HCT116 (cell line): Measurements from ENCODE around the gene FITM1. TPM values are rescaled to one million over a fixed set of nuclear protein-coding genes. Genes with fewer than 3 reads are reported as not detected.
A peak's percentile ranks its signal among the peaks of the same experiment; 100 is the strongest.

Experiments
- ATAC-seq: fragments of 200-7000 bp; cut with Tn5 transposase; 2 replicates; pipeline ENCODE4 v1.9.1; 2020; ENCODE audit warnings: mild to moderate bottlenecking, moderate library complexity
- Bru-seq: library from RNA; stranded (reverse); fragments of 400-500 nt; gene quantifications from one replicate; lab custom pipeline; 2021; lab: Mats Ljungman, UMichigan
- BruChase-seq, 2 experiments: library from RNA; stranded (reverse); fragments of 400-500 nt; gene quantifications; one replicate each; lab custom pipeline; 2021; lab: Mats Ljungman, UMichigan
- BruUV-seq: library from RNA; stranded (reverse); fragments of 400-500 nt; replicated peaks from 2 replicates; lab custom pipeline; 2021; lab: Mats Ljungman, UMichigan
- CTCF ChIA-PET: fragments of 300-600 bp; sonication (Branson Sonifier 250); formaldehyde crosslinking; loops from one replicate; lab custom pipeline; 2021; ENCODE audit warnings: antibody characterized with exemption; lab: Charles Lee
- POLR2A ChIA-PET: fragments of 300-600, 350-600 bp; sonication (Branson Sonifier 250); formaldehyde crosslinking; loops from one replicate; lab custom pipeline; 2021; ENCODE audit warnings: antibody characterized with exemption; lab: Charles Lee
- RAD21 ChIA-PET, 2 experiments: fragments of 300-600 bp; sonication (Branson Sonifier 250); formaldehyde crosslinking; loops; one replicate each; lab custom pipeline; 2023; ENCODE audit warnings: low total read pairs in 2 of 2; ENCODE audit not compliant: uncharacterized antibody in 2 of 2, unreplicated experiment in 2 of 2, low non-redundant PET in 1 of 2; lab: Charles Lee
- DNase-seq: peaks from one replicate; pipeline ENCODE4 v3.0.0-alpha.2; 2010; ENCODE audit warnings: low read depth, low spot score
- H2AFZ ChIP-seq: fragments of 200-600 bp; shearing (Covaris generic), sonication (generic); 2 replicates; pipeline ENCODE4 v1.6.1; 2017; ENCODE audit warnings: low read depth, mixed run types, mixed read lengths, antibody characterized with exemption, low read length; ENCODE audit not compliant: poor library complexity, severe bottlenecking
- H3K27ac ChIP-seq: 2 replicates; pipeline ENCODE4 v1.5.1; 2012; ENCODE audit warnings: low read depth, low read length
- H3K27me3 ChIP-seq: fragments of 200-600 bp; sonication (generic); 2 replicates; pipeline ENCODE4 v1.6.1; 2016; ENCODE audit warnings: mixed run types, low read length, mixed read lengths; ENCODE audit not compliant: insufficient read depth
- H3K36me3 ChIP-seq, 2 experiments: fragments of 200-500 bp in 1 of 2; fragments of 200-600 bp in 1 of 2; sonication (Bioruptor generic) in 1 of 2; sonication (generic) in 1 of 2; 2 replicates each; pipeline versions ENCODE4 v1.5.1 to v1.6.1; 2014 to 2016; ENCODE audit warnings: low read length in 2 of 2, inconsistent platforms in 1 of 2, mixed read lengths in 1 of 2, mixed run types in 1 of 2; ENCODE audit not compliant: insufficient read depth in 2 of 2, control insufficient read depth in 1 of 2
- H3K4me1 ChIP-seq, 2 experiments: fragments of 200-600 bp in 1 of 2; sonication (generic) in 1 of 2; 2 replicates each; pipeline versions ENCODE4 v1.5.1 to v1.6.1; 2012 to 2017; ENCODE audit warnings: low read length in 2 of 2, inconsistent platforms in 1 of 2, mild to moderate bottlenecking in 1 of 2, mixed read lengths in 1 of 2, mixed run types in 1 of 2, moderate library complexity in 1 of 2; ENCODE audit not compliant: insufficient read depth in 2 of 2, control insufficient read depth in 1 of 2
- H3K4me2 ChIP-seq: fragments of 200-600 bp; sonication (generic); 2 replicates; pipeline ENCODE4 v1.6.1; 2017; ENCODE audit warnings: mixed run types, low read length, mixed read lengths
- H3K4me3 ChIP-seq, 2 experiments: fragments of 200-600 bp in 1 of 2; sonication (generic) in 1 of 2; replicated peaks in 1 of 2; 2 replicates each; pipeline ENCODE4 v1.5.1; 2011 to 2016; ENCODE audit warnings: low read length in 2 of 2, control low read depth in 1 of 2, low read depth in 1 of 2, mild to moderate bottlenecking in 1 of 2, mixed read lengths in 1 of 2, mixed run types in 1 of 2
- H3K79me2 ChIP-seq: fragments of 200-600 bp; sonication (generic); 2 replicates; pipeline ENCODE4 v1.6.1; 2017; ENCODE audit warnings: mild to moderate bottlenecking, mixed run types, low read length, moderate library complexity, mixed read lengths; ENCODE audit not compliant: insufficient read depth
- H3K9ac ChIP-seq: fragments of 200-600 bp; sonication (generic); 2 replicates; pipeline ENCODE4 v1.6.1; 2016; ENCODE audit warnings: low read length, mixed read lengths
- H3K9me2 ChIP-seq: fragments of 200-600 bp; sonication (generic), shearing (Covaris generic); 2 replicates; pipeline ENCODE4 v1.6.1; 2017; ENCODE audit warnings: mixed run types, mild to moderate bottlenecking, moderate library complexity; ENCODE audit not compliant: insufficient read depth
- H3K9me3 ChIP-seq, 2 experiments: fragments of 200-500 bp in 1 of 2; fragments of 200-600 bp in 1 of 2; sonication (Bioruptor generic) in 1 of 2; sonication (generic) in 1 of 2; 2 replicates each; pipeline ENCODE4 v1.6.1; 2014 to 2017; ENCODE audit warnings: low read length in 2 of 2, mixed read lengths in 2 of 2, inconsistent platforms in 1 of 2, low read depth in 1 of 2, mild to moderate bottlenecking in 1 of 2, mixed run types in 1 of 2, moderate library complexity in 1 of 2; ENCODE audit not compliant: control insufficient read depth in 1 of 2, insufficient read depth in 1 of 2
- H4K20me1 ChIP-seq: fragments of 200-600 bp; sonication (generic), shearing (Covaris generic); 2 replicates; pipeline ENCODE4 v1.6.1; 2017; ENCODE audit warnings: mixed run types, mild to moderate bottlenecking, moderate library complexity; ENCODE audit not compliant: insufficient read depth
- CBX3 ChIP-seq: IDR thresholded peaks from 2 replicates; pipeline ENCODE4 v1.6.1; 2012; ENCODE audit warnings: low read depth
- CEBPB ChIP-seq: IDR thresholded peaks from 2 replicates; pipeline ENCODE4 v1.6.1; 2012; ENCODE audit warnings: low read depth
- ELF1 ChIP-seq: IDR thresholded peaks from 2 replicates; pipeline ENCODE4 v1.6.1; 2012; ENCODE audit warnings: low read depth, borderline replicate concordance
- EZH2 ChIP-seq: fragments of 200-600 bp; sonication (generic); IDR thresholded peaks from 2 replicates; pipeline ENCODE4 v1.6.1; 2017; ENCODE audit warnings: antibody characterized with exemption, mixed run types
- EZH2phosphoT487 ChIP-seq: fragments of 200-600 bp; IDR thresholded peaks from 2 replicates; pipeline ENCODE4 v1.6.1; 2018; ENCODE audit warnings: antibody characterized with exemption, borderline replicate concordance
- FOSL1 ChIP-seq: IDR thresholded peaks from 2 replicates; pipeline ENCODE4 v1.6.1; 2012; ENCODE audit warnings: low read depth
- POLR2AphosphoS5 ChIP-seq: IDR thresholded peaks from 2 replicates; pipeline ENCODE4 v1.6.1; 2011; ENCODE audit warnings: mild to moderate bottlenecking, low read depth, low read length, moderate library complexity
- SP1 ChIP-seq: IDR thresholded peaks from 2 replicates; pipeline ENCODE4 v1.6.1; 2012; ENCODE audit warnings: low read depth
- SRF ChIP-seq: IDR thresholded peaks from 2 replicates; pipeline ENCODE4 v1.6.1; 2012; ENCODE audit warnings: low read depth
- intact Hi-C: fragments of 100-400 bp; cut with micrococcal nuclease; formaldehyde crosslinking; loops from 2 replicates; pipeline ENCODE4 v1.10.0; 2022
- long read RNA-seq: library from polyadenylated mRNA; unstranded; transcript quantifications from one replicate; pipeline ENCODE4 v2.0.0, GENCODE V29; 2021; ENCODE audit not compliant: unreplicated experiment
- polyA plus RNA-seq: library from polyadenylated mRNA; unstranded; fragments of >200 nt; gene quantifications from 2 replicates; pipeline ENCODE4 v1.2.1, GENCODE V29; 2012; ENCODE audit warnings: missing spikeins
- total RNA-seq: library from RNA; stranded (reverse); gene quantifications from one replicate; pipeline ENCODE4 v1.2.1, GENCODE V29; 2021; ENCODE audit not compliant: unreplicated experiment
- TF ChIP-seq, protein P1 (sequence below): IDR thresholded peaks from 2 replicates; pipeline ENCODE4 v1.6.1; 2012
- TF ChIP-seq, protein P2 (sequence below): IDR thresholded peaks from 2 replicates; pipeline ENCODE4 v1.6.1; 2012
- TF ChIP-seq, protein P3 (sequence below): IDR thresholded peaks from 2 replicates; pipeline ENCODE4 v1.6.1; 2011; ENCODE audit warnings: mild to moderate bottlenecking, low read length, moderate library complexity; ENCODE audit not compliant: insufficient replicate concordance; ENCODE audit errors: extremely low read depth

Gene FITM1, protein sequence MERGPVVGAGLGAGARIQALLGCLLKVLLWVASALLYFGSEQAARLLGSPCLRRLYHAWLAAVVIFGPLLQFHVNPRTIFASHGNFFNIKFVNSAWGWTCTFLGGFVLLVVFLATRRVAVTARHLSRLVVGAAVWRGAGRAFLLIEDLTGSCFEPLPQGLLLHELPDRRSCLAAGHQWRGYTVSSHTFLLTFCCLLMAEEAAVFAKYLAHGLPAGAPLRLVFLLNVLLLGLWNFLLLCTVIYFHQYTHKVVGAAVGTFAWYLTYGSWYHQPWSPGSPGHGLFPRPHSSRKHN
- total RNA-seq: 0.81 TPM
- 0.26 and 0.62 TPM in 2 replicates for polyA plus RNA-seq
- percentile 34 among the genes with signal in this experiment for Bru-seq, nascent RNA
- BruChase-seq, experiment 1, labeled RNA remaining after a 6-hour chase: percentile 23 among the genes with signal in this experiment
- percentile 39 among the genes with signal in this experiment for BruChase-seq, experiment 2, labeled RNA remaining after a 2-hour chase
- long read RNA-seq, partial matches to known transcripts: 0 of 2 reads
- long read RNA-seq, other reads (novel, unspliced or antisense): 0 of 2 reads

DNA sequence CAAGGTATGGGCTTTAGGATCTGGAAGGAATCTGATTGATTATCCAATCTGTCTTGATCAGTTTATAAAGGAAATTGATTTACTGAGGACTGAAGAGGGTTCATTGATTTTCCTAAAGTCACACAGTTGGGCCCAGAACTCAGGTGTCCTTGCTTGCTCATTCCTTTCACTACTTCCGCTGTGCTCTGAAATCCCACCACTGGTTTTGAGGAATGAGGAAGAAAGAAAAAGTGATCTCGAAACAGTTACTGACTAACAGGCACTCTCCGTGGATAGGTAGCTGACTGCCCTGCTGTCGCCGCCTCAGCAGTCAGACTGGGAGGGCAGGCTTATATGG, at the start of gene FITM1:
TSS of gene FITM1 (plus strand) at position 280 of the 337 bp plus-strand sequence. CDS start 905 bp downstream, outside the sequence.
- POLR2A ChIA-PET: interaction anchor here (1.2 to 3.0 kb wide), 2 partner anchors 16 to 36 kb away, joined by 3 to 8 read pairs; partner anchors contain the start of genes DCAF11, NRL and PCK2
- TF ChIP-seq, protein P1, sequence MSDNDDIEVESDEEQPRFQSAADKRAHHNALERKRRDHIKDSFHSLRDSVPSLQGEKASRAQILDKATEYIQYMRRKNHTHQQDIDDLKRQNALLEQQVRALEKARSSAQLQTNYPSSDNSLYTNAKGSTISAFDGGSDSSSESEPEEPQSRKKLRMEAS: no peak
- no peak for DNase-seq
- no peaks in the 10 kb centered on the region for H3K9me2 ChIP-seq
- no peaks in the 10 kb centered on the region for H3K9me3 ChIP-seq
- H3K79me2 ChIP-seq: no peaks in the 10 kb centered on the region
- H3K9ac ChIP-seq: no peak within 1 kb of the TSS
- H2AFZ ChIP-seq: no peak within 1 kb of the TSS
- CTCF ChIA-PET: interaction anchor here (1.2 kb wide), 1 partner anchor 22 kb away, joined by 3 read pairs; no protein-coding TSS in a partner anchor
- H3K4me2 ChIP-seq: no peak within 1 kb of the TSS
- no TSS peak for BruUV-seq
- H3K27me3 ChIP-seq: no peaks in the 10 kb centered on the region
- no peak within 1 kb of the TSS for H3K27ac ChIP-seq
- no peak within 1 kb of the TSS for H3K4me3 ChIP-seq
- H3K36me3 ChIP-seq: no peaks in the 10 kb centered on the region
- intact Hi-C loops: no loop called here
- no peak for ATAC-seq
- RAD21 ChIA-PET: no interaction called here
- H3K4me1 ChIP-seq: peaks cover 4% of the 10 kb centered on the region in 2 experiments; a peak in 3 of 4 replicates
- no peaks in the 10 kb centered on the region for H4K20me1 ChIP-seq

DNA sequence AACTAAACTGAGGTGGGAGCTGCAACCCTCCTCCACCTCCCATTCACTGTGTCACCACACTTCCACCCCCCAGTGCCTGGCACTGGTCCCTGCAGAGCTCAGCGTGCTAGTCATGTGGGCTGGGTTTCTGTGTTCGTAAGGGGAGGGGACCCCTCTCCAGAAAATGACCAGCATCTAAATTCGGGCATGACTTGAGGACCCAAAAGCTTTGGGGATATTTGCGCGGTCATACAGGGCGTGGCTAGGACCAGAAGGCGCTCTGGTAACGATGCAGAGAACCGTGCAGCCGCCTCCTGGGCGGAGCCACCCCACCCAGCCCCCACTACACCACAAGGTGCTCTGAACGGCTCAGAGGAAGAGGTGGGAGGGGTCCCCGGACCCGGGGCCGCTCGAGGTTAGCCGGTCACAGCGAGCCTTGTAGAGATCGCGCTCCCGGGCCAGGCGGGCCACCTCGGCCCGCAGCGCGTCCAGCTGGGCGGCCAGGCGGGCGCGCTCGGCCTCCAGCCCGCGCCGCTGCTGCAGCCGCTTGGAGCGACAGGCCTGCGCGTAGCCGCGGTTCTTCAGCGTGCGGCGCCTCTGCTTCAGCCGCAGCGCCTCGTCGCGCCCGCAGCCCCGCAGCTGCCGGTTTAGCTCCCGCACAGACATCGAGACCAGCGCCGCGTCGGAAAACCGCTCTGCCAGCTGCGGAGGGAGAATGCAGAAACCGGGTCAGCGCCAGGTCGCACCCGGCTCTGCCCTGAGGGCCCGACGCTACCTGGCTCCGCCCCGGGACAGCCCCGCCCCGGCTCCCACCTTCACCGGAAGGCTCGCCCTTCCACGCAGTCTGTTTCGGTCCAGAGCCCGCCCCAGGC, 49.3 kb upstream of the FITM1 start:
- peak overlapping the region; percentile 86 for H3K4me2 ChIP-seq
- peak overlapping the region; percentile 78 for H3K9ac ChIP-seq
- H3K79me2 ChIP-seq: no peaks in the 10 kb centered on the region
- peaks cover 18 to 27% of the 10 kb centered on the region in 2 experiments for H3K4me1 ChIP-seq
- H4K20me1 ChIP-seq: no peaks in the 10 kb centered on the region
- DNase-seq (no peak), ATAC-seq (peak; percentile 93)
- ChIA-PET CTCF (interaction anchor here (1.3 to 3.4 kb wide), 4 partner anchors 10 to 28 kb away, joined by 4 to 42 read pairs (median 16); partner anchors contain the start of gene PCK2), POLR2A (interaction anchor here (0.7 to 3.7 kb wide), 2 partner anchors 13 to 33 kb away, joined by 3 to 26 read pairs; partner anchors contain the start of gene PCK2), RAD21 (no interaction called here)
- intact Hi-C loops: no loop called here
- H3K9me2 ChIP-seq: no peaks in the 10 kb centered on the region
- BruUV-seq: no TSS peak
- peak overlapping the region; percentile 61 for H2AFZ ChIP-seq
- H3K27ac ChIP-seq: peak overlapping the region; percentile 97
- H3K4me3 ChIP-seq: peak overlapping the region; percentile 57 to 68
- H3K9me3 ChIP-seq: no peaks in the 10 kb centered on the region
- H3K27me3 ChIP-seq: no peaks in the 10 kb centered on the region
- H3K36me3 ChIP-seq: no peaks in the 10 kb centered on the region
- no peak for TF ChIP-seq FOSL1
- TF ChIP-seq EZH2phosphoT487: no peak
- peak; percentile 82 for TF ChIP-seq POLR2AphosphoS5
- no peak for TF ChIP-seq CEBPB
- TF ChIP-seq SP1: no peak; the same call in 1 of the 2 replicates
- TF ChIP-seq, protein P2, sequence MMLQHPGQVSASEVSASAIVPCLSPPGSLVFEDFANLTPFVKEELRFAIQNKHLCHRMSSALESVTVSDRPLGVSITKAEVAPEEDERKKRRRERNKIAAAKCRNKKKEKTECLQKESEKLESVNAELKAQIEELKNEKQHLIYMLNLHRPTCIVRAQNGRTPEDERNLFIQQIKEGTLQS: no peak
- TF ChIP-seq, protein P1: 0 out of 2 replicates have a peak, but pooled peaks have one; percentile 39
- TF ChIP-seq ELF1: no peak
- TF ChIP-seq SRF: no peak
- TF ChIP-seq, protein P3, sequence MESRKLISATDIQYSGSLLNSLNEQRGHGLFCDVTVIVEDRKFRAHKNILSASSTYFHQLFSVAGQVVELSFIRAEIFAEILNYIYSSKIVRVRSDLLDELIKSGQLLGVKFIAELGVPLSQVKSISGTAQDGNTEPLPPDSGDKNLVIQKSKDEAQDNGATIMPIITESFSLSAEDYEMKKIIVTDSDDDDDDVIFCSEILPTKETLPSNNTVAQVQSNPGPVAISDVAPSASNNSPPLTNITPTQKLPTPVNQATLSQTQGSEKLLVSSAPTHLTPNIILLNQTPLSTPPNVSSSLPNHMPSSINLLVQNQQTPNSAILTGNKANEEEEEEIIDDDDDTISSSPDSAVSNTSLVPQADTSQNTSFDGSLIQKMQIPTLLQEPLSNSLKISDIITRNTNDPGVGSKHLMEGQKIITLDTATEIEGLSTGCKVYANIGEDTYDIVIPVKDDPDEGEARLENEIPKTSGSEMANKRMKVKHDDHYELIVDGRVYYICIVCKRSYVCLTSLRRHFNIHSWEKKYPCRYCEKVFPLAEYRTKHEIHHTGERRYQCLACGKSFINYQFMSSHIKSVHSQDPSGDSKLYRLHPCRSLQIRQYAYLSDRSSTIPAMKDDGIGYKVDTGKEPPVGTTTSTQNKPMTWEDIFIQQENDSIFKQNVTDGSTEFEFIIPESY: no peak
- no peak for TF ChIP-seq CBX3
- TF ChIP-seq EZH2: no peak
